HG02870 (cell line): Measurements from ENCODE around the gene CDKN2B-AS1.
A peak's percentile ranks its signal among the peaks of the same experiment; 100 is the strongest.
"Not testable (repeated sequence)": the region's sequence is repeated elsewhere in the genome, so short reads cannot be mapped to it uniquely, and the experiment has no call there.

Source experiments
- ATAC-seq: cut with Tn5 transposase; IDR thresholded peaks from one replicate; pipeline ENCODE4 v1.9.1; 2021; ENCODE audit warnings: mild to moderate bottlenecking, moderate library complexity; ENCODE audit not compliant: unreplicated experiment

Gene CDKN2B-AS1

DNA sequence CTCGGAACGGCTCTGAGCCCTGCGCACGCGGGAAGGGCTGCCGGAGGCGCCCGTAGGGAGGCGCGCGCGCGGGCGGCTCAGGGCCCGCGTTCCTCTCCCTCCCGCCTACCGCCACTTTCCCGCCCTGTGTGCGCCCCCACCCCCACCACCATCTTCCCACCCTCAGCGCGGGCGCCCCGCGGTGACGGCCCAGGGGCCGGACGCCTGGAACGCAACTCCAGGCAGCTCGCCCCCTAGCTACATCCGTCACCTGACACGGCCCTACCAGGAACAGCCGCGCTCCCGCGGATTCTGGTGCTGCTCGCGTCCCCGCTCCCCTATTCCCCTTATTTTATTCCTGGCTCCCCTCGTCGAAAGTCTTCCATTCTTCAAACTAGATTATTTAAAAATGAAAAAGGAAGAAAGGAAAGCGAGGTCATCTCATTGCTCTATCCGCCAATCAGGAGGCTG lies at the start of gene CDKN2B-AS1:
CDKN2B-AS1 (plus strand) TSS at position 236 of the 450 bp plus-strand sequence.
- ATAC-seq: peak; percentile 37

DNA sequence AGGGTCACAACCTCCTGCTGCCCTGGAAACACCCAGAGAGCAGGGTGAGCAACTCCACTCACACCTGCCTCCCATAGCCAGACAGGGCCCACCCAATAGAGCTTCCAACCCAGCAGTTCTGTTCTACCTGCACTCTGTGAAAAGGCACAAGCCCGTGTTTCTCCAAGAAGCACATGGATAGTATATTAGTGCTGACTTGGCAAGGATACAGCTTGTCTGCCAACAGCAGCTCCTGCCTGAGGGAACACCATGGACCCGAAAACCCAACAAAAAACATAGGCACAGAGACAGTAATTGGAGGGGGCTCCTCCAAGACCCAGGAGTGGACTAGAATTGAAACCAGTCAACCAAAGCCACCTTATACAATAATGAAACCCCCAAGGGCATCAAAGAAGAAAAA lies 49.0 kb upstream of the CDKN2B-AS1 start:
- ATAC-seq: no peak

DNA sequence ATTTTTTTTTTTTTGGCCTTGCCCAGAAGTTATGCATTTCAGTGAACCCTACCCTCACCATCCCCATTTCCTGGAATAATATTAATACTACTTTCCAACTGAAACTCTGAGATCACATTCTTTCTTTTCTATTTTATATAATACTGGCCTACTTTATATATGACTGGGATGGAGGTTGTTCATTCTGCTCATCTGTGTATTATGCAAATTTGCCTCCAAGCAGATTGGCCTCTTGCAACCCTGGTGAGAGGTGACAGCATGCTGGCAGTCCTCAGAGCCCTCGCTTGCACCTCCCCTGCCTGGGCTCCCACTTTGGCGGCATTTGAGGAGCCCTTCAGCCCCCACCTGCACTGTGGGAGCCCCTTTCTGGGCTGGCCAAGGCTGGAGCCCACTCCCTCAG lies 35.8 kb upstream of the CDKN2B-AS1 start:
- ATAC-seq: no peak

DNA sequence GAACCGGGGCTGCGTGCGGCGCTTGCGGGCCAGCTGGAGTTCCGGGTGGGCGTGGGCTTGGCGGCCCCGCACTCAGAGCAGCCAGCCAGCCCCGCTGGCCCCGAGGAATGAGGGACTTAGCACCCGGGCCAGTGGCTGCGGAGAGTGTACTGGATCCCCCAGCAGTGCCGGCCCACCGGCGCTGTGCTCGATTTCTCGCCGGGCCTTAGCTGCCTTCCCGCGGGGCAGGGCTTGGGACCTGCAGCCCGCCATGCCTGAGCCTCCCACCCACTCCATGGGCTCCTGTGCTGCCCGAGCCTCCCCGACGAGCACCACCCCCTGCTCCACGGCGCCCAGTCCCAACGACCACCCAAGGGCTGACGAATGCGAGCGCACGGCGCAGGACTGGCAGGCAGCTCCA lies 35.3 kb upstream of the CDKN2B-AS1 start:
- ATAC-seq: not testable (repeated sequence)

DNA sequence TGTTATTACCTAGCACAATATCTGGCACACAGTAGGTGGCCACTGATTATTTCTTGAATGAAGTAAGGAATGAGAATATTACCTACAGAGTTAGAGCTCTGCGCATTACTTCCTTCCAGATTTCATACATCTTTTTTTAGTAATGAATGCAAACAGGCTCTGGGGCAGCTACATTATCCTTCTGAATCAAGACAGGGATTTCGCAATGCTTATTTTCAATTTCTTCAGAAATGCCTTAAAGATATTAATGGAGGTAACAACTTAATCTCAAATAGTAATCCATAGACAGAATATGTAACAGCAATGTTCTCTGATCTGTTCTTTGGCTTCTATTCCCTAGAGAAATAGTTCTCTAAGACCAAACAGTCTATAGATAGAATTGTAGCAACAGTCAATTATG lies 33.0 kb upstream of the CDKN2B-AS1 start:
- no peak for ATAC-seq

DNA sequence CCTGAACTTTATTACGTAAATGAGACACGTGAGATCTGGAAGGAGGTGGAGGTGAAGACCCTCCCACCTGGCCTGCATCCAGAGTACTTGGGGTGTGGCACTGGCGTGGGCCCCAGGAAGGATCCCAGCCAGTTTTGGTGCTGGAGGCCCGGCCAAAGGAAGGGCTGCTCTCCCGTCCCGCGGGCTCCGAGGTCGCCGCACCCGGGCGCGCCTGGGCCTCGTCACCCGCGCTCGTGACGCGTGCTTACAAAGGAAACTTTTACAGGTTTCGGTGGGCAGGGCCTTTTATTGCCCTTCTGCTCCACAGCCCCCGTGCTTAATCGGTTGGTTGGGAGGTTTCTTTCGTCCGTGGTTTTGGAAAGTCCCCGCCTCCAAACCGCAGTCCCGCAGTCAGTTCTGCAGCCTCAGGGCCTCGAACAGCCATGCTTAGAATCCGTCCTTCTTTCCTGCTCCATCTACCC lies 29.6 kb upstream of the CDKN2B-AS1 start:
- peak; percentile 59 for ATAC-seq

DNA sequence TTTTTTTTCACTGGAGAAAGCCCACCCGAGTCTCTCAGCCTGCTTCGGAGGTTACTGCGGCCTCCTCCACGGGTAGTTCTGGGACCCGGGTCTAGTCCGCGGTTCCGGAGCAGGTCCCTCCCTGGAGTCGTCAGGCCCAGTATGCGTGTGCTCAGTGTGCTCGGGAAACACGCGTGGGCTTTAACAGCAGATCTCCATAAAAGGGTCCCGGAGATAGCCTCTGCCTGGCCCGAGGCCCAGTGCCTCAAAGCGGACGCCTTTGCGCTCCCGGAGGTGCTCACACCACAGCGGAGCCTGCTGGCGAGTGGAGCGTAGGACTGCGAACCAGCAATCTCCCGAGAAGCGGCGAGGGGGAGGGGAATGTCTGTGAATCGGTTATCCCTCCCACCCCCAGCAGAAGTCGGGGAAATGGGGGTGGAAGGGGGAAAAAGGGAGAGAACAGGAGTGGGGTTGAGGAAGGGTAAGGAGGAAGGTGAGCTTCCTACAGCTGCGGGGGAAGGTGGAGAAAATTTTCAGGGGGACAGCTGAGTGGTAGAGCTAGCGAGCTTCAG lies 29.1 kb upstream of the CDKN2B-AS1 start:
- ATAC-seq: peak; percentile 76

DNA sequence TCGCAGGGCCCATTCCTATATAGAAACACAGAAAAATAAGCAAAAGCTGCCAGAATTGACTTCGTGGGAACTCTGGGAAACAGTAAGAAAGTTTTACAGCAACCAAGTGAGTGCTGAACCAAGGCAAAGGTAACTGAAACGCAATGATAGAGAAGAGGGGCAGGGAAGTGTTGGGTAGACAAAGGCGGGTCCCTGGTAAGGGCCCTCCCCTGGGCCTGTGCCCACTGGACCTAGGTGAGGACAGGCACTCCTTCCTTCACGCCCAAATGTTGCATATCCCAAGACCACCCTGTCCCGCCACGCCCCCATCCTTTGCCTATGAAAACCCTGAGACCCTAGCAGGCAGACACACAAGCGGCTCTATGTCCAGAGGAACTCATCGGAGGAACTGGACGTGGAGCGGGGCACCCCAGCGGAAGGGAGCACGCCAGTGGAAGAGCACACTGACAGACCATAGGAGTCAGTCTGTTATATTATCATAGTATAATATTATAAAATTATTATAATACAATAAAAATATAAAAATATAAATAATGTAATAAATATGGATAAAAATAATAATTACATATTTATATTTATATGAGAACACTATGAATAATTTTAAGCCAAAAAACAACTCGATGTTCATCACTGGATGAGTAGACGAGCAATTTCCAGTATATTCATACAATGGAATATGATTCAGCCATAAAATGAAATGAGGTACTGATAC lies 28.3 kb upstream of the CDKN2B-AS1 start:
- no peak for ATAC-seq

DNA sequence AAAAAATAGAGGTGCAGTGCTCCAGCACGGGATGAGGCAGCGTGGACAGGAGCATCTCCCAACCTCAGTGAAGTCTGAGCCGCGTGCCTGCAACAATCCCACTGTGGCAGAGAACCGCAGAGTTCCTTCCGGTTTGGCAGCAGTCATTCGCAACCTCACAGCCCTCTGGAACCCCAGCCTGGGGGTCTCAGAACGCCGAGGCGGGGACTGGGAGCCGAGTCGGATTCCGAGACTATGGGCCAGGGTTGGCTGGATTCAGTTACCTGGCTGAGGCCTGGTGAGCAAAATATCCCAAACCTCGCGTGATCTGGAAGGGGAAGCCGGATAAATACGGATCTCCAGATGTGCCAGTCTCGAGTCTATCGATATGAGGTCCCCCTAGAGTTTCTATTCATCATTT lies 27.4 kb upstream of the CDKN2B-AS1 start:
- ATAC-seq: no peak

DNA sequence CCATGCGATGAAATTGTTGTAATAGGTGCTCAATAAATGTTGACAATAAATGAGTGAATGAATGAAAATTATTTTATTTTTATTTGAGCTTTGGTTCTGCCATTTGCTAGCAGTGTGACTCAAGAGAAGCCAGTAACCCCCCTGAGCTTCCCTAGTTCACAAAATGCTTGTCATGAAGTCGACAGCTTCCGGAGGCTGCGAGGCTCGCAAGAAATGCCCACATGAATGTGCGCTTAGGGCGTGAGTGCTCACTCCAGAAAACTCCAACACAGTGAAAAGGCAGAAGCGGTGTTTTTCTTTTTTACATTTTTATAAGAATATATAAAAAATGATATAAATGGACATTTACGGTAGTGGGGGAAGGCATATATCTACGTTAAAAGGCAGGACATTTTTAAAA lies 26.9 kb upstream of the CDKN2B-AS1 start:
- no peak for ATAC-seq

DNA sequence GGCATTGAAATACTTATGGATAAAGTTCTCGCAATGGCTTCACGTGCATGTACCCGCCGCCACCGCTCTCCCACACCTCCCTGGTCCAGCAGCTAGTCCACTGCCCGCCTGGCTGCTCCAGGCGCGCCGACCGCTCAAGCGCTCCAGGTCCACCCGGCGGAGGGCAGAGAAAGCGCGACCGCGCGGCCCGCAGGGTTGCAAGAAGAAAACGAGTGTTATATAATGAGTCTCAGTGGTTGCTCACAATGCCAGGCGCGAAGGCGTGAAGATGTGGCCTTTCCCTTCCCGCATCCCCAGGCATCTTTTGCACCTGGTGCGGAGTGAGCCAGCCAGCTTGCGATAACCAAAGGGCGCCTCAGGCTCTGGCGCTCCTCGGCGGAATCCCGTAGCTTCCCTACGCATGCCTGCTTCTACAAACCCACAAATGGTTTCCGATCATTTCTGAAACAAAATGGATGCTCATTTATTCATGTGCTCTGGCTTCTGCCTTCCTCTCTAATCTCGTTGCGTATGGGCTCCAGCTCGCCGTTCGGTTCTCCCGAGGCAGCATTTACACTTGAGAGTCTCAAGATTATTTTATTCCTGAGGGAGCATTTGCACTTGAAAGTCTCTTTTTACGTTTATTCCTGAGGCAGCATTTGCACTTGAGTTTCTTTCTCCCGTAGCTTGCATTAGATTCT lies 26.1 kb upstream of the CDKN2B-AS1 start:
- ATAC-seq: no peak

DNA sequence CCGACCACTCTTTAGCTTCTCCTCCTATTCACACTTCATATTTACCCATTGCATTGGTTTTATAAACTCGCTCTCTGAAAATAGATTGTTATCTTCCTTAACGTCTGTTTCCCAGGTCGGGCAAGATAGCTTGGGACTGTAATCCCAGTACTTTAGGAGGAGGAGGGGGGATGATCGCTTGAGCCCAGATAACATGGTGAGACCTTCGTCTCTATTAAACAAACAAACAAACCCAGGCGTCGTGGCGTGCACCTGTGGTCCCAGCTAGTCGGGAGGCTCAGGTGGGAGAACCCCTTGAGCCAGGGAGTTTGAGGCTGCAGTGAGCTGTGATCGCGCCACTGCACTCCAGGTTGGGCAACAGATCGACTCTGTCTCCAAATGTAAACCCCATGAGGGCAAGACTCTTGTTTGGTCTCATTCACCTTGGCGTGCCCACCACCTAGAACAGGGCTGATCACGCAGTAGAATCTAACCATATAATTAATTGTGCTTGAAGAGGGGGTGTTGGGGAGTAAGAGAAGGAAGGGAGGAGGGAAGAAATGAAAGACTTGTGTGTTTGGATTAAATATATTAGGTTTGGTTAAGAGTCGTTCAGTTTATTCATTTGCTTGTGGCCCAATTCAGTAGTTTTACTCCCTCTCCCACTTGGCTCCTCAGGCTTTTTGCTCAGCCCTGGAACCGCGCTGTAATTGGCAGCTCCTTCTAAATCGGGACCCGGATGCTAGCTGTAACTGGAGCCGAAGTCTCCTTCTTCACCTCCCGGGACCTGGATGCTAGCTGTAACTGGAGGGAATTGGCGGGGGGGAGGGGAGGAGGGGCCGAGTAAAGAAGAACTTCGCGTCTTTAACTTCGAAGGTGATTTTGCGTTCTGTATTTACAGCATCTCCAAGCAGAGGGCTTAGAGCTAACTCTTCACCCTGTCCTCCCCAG lies 25.3 kb upstream of the CDKN2B-AS1 start:
- no peak for ATAC-seq

DNA sequence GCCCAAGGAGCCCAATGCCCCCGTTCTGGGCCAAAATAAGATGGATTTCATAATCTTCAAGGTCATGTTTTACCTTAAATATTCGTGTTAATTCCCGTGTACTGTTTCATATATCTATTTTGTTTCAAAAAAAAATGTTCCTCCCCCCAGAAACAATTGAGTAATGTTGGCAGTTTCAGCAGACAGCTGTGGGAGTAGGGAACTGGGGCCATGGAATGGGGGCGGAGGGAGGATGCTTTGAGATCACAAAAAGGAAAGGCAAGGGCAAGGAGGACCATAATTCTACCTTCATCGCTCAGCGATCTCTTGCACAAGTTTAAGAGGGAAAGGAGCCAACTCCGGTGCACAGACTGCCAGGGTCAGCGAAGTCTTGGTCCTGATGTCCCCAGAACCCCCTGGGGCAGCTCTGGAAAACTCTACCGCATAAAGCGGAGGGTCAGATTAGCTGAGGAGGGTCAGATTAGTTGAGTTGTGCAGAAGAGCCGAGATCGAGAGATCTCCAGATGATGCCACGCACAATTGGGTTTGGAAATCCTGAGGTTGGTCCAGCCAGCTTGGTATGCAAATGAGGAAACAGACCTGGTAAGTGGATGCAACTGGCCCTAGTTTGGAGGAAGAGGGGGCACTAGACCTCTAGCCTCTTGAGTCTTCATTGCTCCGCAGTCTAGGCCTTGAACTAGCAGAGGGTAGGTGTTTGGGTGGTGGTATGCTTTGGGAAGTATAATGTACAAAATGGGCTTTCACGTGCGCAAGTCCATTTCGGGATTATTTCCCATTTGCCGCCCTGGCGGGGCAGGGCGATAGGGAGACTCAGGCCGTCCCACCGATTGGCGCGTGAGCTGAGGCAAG lies 24.4 kb upstream of the CDKN2B-AS1 start:
- ATAC-seq: no peak

DNA sequence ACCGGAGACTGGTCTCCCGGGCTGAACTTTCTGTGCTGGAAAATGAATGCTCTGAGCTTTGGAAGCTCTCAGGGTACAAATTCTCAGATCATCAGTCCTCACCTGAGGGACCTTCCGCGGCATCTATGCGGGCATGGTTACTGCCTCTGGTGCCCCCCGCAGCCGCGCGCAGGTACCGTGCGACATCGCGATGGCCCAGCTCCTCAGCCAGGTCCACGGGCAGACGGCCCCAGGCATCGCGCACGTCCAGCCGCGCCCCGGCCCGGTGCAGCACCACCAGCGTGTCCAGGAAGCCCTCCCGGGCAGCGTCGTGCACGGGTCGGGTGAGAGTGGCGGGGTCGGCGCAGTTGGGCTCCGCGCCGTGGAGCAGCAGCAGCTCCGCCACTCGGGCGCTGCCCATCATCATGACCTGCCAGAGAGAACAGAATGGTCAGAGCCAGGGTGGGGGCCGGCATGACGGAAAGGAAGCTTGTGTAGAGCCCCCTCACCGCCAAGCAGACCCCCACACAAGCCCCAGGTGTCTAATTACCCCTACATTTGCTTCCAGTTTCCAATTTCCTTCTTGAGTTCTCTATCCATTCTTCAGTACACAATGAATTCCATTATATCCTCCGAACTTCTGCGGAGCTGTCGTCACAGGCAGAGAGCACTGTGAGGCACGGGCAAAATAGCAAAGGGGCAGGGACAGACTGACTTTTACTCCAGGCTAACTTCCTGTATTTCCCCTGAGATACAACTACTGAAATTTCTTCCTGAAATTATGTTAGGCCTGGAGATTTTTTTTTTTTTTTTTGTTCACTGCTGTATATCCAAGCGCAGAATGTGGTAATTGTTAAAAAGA lies 23.6 kb upstream of the CDKN2B-AS1 start:
- ATAC-seq: no peak

DNA sequence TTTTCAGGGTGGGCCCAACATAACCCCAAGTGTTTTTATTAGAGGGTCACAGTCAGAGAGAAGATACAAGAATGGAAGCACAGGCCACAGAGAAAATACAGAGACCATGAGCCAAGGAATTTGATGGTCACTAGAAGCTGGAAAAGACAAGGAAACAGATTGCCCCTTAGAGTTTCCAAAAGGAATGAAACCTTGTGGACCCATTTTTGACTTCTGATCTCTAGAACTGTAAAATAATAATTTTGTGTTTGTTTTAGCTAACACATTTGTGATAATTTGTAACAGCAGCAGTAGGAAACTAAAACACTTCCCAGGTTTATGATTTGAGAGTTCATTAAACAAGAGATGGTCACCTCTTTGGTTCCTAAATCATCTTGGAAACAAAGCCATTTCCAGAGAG lies 22.2 kb upstream of the CDKN2B-AS1 start:
- no peak for ATAC-seq

DNA sequence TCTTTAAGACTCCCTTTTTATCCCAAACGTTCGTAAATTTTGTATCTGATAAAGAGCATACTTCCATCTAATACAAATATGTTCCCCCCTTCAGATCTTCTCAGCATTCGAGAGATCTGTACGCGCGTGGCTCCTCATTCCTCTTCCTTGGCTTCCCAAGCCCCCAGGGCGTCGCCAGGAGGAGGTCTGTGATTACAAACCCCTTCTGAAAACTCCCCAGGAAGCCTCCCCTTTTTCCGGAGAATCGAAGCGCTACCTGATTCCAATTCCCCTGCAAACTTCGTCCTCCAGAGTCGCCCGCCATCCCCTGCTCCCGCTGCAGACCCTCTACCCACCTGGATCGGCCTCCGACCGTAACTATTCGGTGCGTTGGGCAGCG lies 20.3 kb upstream of the CDKN2B-AS1 start:
- no peak for ATAC-seq

DNA sequence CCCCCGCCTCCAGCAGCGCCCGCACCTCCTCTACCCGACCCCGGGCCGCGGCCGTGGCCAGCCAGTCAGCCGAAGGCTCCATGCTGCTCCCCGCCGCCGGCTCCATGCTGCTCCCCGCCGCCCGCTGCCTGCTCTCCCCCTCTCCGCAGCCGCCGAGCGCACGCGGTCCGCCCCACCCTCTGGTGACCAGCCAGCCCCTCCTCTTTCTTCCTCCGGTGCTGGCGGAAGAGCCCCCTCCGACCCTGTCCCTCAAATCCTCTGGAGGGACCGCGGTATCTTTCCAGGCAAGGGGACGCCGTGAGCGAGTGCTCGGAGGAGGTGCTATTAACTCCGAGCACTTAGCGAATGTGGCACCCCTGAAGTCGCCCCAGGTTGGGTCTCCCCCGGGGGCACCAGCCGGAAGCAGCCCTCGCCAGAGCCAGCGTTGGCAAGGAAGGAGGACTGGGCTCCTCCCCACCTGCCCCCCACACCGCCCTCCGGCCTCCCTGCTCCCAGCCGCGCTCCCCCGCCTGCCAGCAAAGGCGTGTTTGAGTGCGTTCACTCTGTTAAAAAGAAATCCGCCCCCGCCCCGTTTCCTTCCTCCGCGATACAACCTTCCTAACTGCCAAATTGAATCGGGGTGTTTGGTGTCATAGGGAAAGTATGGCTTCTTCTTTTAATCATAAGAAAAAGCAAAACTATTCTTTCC lies 19.7 kb upstream of the CDKN2B-AS1 start:
- peak; percentile 55 for ATAC-seq

DNA sequence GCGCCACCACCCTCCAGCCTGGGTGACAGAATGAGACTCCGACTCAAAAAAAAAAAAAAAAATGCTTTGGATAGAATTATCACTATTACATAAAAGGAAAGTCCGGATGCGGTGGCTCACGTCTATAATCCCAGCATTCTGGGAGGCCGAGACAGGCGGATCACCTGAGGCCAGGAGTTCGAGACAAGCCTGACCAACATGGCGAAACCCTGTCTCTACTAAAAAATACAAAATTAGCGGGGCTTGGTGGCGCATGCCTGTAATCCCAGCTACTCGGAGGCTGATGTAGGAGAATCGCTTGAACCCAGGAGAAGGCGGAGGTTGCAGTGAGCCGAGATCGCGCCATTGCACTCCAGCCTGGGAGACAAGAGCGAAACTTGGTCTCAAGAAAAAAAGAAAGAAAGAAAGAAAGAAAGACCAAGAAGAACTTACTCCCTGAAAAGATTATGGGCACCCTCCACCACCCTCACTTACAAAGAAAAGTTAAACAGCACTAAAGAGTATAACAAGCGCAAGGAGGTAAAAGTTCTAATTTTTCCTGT lies 18.2 kb upstream of the CDKN2B-AS1 start:
- ATAC-seq: no peak
